ENCODE data around the gene SLC8A1.

The SLC8A1 gene

DNA sequence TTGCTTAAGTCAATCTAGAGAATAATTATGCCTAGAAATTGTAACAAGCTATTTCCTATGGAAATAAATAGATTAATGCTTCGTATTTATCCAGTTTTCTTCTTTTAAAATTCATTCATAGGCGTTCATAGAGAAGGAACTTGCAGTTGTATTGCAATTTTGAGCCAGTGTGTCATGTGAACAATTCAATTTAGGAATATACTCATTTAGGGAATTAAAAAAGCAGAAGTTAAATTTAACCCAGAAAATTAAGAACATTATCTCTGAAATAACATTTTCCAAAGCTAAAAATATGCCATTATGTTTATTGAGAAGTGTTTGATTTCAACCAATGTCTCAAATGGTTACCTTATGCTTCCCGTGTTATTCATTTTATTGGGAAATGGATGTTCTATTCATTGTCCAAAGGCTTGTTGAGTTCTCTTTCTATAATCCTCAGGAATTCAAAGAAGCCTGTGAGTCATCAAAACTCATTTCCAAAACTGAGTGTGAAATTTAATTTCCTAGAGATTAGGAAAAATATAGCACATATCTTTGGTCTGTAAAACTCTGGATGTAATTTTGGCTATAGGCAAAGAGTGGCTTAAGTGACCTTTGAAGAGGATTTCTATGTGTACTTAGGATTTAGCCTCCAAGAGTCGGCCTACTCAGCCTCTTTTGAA is 99.7 kb downstream of the SLC8A1 start:
- Histone ChIP-seq H3K4me3 (replicated peaks; ENCODE audit: insufficient read depth, low read length) (no peak overlapping the region), H3K27me3 (ENCODE audit: insufficient read depth, poor library complexity, severe bottlenecking) (no peaks in the 10 kb centered on the region), H3K27ac (replicated peaks) (no peak overlapping the region)
- DNase-seq (ENCODE audit: low read depth in 1 of 2, low spot score in 1 of 2) = no peak
- no peak for TF ChIP-seq SPI1 (IDR thresholded peaks at IDR 0.05; ENCODE audit: borderline replicate concordance, low read depth)
- TF ChIP-seq GABPA (IDR thresholded peaks at IDR 0.05; ENCODE audit: low read depth) = no peak
- no peak for TF ChIP-seq POLR2AphosphoS5 (IDR thresholded peaks at IDR 0.05; ENCODE audit: low read depth)
- TF ChIP-seq, protein P1, sequence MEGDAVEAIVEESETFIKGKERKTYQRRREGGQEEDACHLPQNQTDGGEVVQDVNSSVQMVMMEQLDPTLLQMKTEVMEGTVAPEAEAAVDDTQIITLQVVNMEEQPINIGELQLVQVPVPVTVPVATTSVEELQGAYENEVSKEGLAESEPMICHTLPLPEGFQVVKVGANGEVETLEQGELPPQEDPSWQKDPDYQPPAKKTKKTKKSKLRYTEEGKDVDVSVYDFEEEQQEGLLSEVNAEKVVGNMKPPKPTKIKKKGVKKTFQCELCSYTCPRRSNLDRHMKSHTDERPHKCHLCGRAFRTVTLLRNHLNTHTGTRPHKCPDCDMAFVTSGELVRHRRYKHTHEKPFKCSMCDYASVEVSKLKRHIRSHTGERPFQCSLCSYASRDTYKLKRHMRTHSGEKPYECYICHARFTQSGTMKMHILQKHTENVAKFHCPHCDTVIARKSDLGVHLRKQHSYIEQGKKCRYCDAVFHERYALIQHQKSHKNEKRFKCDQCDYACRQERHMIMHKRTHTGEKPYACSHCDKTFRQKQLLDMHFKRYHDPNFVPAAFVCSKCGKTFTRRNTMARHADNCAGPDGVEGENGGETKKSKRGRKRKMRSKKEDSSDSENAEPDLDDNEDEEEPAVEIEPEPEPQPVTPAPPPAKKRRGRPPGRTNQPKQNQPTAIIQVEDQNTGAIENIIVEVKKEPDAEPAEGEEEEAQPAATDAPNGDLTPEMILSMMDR (IDR thresholded peaks at IDR 0.05; ENCODE audit: insufficient read depth, low read length) = no peak
- TF ChIP-seq, protein P2, sequence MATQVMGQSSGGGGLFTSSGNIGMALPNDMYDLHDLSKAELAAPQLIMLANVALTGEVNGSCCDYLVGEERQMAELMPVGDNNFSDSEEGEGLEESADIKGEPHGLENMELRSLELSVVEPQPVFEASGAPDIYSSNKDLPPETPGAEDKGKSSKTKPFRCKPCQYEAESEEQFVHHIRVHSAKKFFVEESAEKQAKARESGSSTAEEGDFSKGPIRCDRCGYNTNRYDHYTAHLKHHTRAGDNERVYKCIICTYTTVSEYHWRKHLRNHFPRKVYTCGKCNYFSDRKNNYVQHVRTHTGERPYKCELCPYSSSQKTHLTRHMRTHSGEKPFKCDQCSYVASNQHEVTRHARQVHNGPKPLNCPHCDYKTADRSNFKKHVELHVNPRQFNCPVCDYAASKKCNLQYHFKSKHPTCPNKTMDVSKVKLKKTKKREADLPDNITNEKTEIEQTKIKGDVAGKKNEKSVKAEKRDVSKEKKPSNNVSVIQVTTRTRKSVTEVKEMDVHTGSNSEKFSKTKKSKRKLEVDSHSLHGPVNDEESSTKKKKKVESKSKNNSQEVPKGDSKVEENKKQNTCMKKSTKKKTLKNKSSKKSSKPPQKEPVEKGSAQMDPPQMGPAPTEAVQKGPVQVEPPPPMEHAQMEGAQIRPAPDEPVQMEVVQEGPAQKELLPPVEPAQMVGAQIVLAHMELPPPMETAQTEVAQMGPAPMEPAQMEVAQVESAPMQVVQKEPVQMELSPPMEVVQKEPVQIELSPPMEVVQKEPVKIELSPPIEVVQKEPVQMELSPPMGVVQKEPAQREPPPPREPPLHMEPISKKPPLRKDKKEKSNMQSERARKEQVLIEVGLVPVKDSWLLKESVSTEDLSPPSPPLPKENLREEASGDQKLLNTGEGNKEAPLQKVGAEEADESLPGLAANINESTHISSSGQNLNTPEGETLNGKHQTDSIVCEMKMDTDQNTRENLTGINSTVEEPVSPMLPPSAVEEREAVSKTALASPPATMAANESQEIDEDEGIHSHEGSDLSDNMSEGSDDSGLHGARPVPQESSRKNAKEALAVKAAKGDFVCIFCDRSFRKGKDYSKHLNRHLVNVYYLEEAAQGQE (IDR thresholded peaks at IDR 0.05; ENCODE audit: insufficient replicate concordance, low read depth) = no peak

DNA sequence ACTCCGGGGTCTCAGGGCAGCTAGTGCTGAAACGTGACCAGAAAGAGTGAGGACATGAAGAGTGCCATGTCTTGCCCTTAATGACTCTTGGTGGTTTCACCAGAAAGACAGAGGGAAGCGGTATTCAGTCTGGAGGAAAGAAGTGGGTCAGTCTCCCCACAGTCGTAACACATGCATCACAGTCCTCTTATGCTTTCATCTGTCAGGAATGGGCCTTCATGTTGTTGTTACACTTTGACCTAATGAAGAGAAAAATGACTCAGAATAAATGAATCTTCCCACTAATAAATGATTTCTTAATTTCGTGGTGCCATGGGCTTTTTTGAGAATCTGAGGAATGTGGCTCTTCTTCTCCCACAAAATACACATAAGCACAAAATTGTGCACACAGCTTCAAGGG is 103.2 kb downstream of the SLC8A1 start:
- Histone ChIP-seq H3K4me3 (replicated peaks; ENCODE audit: insufficient read depth, low read length) (no peak overlapping the region), H3K27ac (replicated peaks) (no peak overlapping the region), H3K27me3 (ENCODE audit: insufficient read depth, poor library complexity, severe bottlenecking) (no peaks in the 10 kb centered on the region)
- DNase-seq (ENCODE audit: low read depth in 1 of 2, low spot score in 1 of 2) = no peak
- TF ChIP-seq SPI1 (IDR thresholded peaks at IDR 0.05; ENCODE audit: borderline replicate concordance, low read depth) (no peak), GABPA (IDR thresholded peaks at IDR 0.05; ENCODE audit: low read depth) (no peak), POLR2AphosphoS5 (IDR thresholded peaks at IDR 0.05; ENCODE audit: low read depth) (no peak)
- TF ChIP-seq, protein P2 (IDR thresholded peaks at IDR 0.05; ENCODE audit: insufficient replicate concordance, low read depth) = no peak
- TF ChIP-seq, protein P1 (IDR thresholded peaks at IDR 0.05; ENCODE audit: insufficient read depth, low read length) = no peak

DNA sequence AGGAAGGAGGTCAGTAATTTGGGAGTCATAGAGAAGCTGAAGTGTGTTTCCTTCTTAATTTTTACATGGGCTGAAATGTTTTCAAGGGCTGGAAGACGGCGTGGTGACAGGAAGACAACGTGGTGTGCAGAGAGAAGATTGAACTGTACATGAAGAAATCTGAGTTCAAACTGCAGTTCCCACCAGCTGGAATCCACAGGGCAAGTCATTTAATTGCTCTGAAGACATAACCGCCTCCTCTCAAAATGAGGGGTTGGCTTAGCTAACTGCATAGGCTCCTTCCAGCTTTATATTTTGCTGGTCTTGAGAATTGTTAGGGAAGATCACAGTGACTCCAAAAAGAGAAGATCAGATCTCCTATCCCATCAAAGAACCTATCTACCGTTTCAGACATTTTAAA is 103.9 kb downstream of the SLC8A1 start:
- no peak overlapping the region for H3K4me3 ChIP-seq (replicated peaks; ENCODE audit: insufficient read depth, low read length)
- no peak overlapping the region for H3K27ac ChIP-seq (replicated peaks)
- no peak for TF ChIP-seq SPI1 (IDR thresholded peaks at IDR 0.05; ENCODE audit: borderline replicate concordance, low read depth)
- TF ChIP-seq GABPA (IDR thresholded peaks at IDR 0.05; ENCODE audit: low read depth) = no peak
- TF ChIP-seq, protein P1 (IDR thresholded peaks at IDR 0.05; ENCODE audit: insufficient read depth, low read length) = no peak
- TF ChIP-seq, protein P2 (IDR thresholded peaks at IDR 0.05; ENCODE audit: insufficient replicate concordance, low read depth) = no peak
- no peak for TF ChIP-seq POLR2AphosphoS5 (IDR thresholded peaks at IDR 0.05; ENCODE audit: low read depth)
- no peaks in the 10 kb centered on the region for H3K27me3 ChIP-seq (ENCODE audit: insufficient read depth, poor library complexity, severe bottlenecking)
- no peak for DNase-seq (ENCODE audit: low read depth in 1 of 2, low spot score in 1 of 2)

Data from HL-60 (cell line).